Suprapubic skin (tissue), 3 donors: Measurements from ENCODE around the gene PARP8.
"Not testable (repeated sequence)": the region's sequence is repeated elsewhere in the genome, so short reads cannot be mapped to it uniquely, and the experiment has no call there.

Experiments used
- CTCF ChIP-seq, 2 donors: fragments of 200-600 bp in 1 of 2; fragments of 450-650 bp in 1 of 2; sonication (generic) in 1 of 2; IDR thresholded peaks; one replicate each; pipeline ENCODE4 v1.5.1; 2016 to 2019; ENCODE audit warnings: antibody characterized with exemption in 2 of 2, mild to moderate bottlenecking in 1 of 2, moderate library complexity in 1 of 2
- POLR2AphosphoS5 ChIP-seq, 3 donors: sonication (generic); formaldehyde crosslinking; IDR thresholded peaks; one replicate each; pipeline ENCODE4 v1.6.1; 2017; ENCODE audit warnings: antibody characterized with exemption in 3 of 3

GRCh38 chr5:50668636-50669035, 2.2 kb downstream of the PARP8 start:
- not testable (repeated sequence) for TF ChIP-seq CTCF, POLR2AphosphoS5 (IDR thresholded peaks at IDR 0.05)
